OCI-LY3 (cell line): ENCODE results near the gene ATG10.

Source experiments
- CTCF ChIP-seq: fragments of 200-600, 300-600 bp; sonication (generic); IDR thresholded peaks from 2 replicates; pipeline ENCODE4 v1.5.1; 2014; ENCODE audit warnings: antibody characterized with exemption, low read length, low read depth
- EZH2phosphoT487 ChIP-seq: fragments of 200-600 bp; shearing (Covaris generic); IDR thresholded peaks from 2 replicates; pipeline ENCODE4 v1.6.1; 2018; ENCODE audit warnings: antibody characterized with exemption, mixed run types, low read depth

- no peak for TF ChIP-seq CTCF
- no peak for TF ChIP-seq EZH2phosphoT487
These were observed 2.6 kb upstream of the ATG10 start for GRCh38 chr5:81969226-81969625.
